Thymus (tissue), 11 donors: ENCODE measurements around the gene BRI3. TPM values are rescaled to one million over a fixed set of nuclear protein-coding genes. Genes with fewer than 3 reads are reported as not detected.
A peak's percentile ranks its signal among the peaks of the same experiment; 100 is the strongest.

Experiments
- DNase-seq, 9 donors: peaks; one replicate each; pipeline ENCODE4 v3.0.0-alpha.2; 2013; ENCODE audit warnings: low spot score in 9 of 9, low read depth in 6 of 9, missing footprints in 1 of 9
- H3K27ac ChIP-seq, 2 donors: one replicate each; pipeline ENCODE4 v1.5.1; 2013; ENCODE audit warnings: control low read depth in 1 of 2, low read depth in 1 of 2, low read length in 1 of 2, mild to moderate bottlenecking in 1 of 2, moderate library complexity in 1 of 2
- H3K27me3 ChIP-seq, 2 donors: one replicate each; pipeline ENCODE4 v1.5.1; 2013; ENCODE audit warnings: low read length in 1 of 2; ENCODE audit not compliant: control insufficient read depth in 2 of 2, insufficient read depth in 1 of 2
- H3K36me3 ChIP-seq, 2 donors: one replicate each; pipeline ENCODE4 v1.5.1; 2013; ENCODE audit warnings: low read length in 1 of 2, mild to moderate bottlenecking in 1 of 2, moderate library complexity in 1 of 2; ENCODE audit not compliant: control insufficient read depth in 2 of 2, insufficient read depth in 2 of 2
- H3K4me1 ChIP-seq, 2 donors: one replicate each; pipeline ENCODE4 v1.5.1; 2013; ENCODE audit warnings: low read length in 2 of 2; ENCODE audit not compliant: control insufficient read depth in 2 of 2, insufficient read depth in 2 of 2
- H3K4me3 ChIP-seq, 2 donors: one replicate each; pipeline ENCODE4 v1.5.1; 2013; ENCODE audit warnings: low read length in 2 of 2, control low read depth in 1 of 2, mild to moderate bottlenecking in 1 of 2
- H3K9me3 ChIP-seq, 2 donors: one replicate each; pipeline ENCODE4 v1.5.1; 2013; ENCODE audit warnings: low read length in 1 of 2, mild to moderate bottlenecking in 1 of 2; ENCODE audit not compliant: control insufficient read depth in 2 of 2, insufficient read depth in 1 of 2
- WGBS: extraction: QIAGEN DNeasy Blood & Tissue Kit; methylation state at CpG from one replicate; pipeline ENCODE4 v1.1.7; 2013; 5-methylcytosine and 5-hydroxymethylcytosine counted together
- polyA plus RNA-seq: library from polyadenylated mRNA; stranded (reverse); fragments of 200-250 nt; gene quantifications from one replicate; pipeline ENCODE4 v1.2.3, GENCODE V29; 2013
- total RNA-seq: library from RNA; stranded (reverse); fragments of 120-200 nt; gene quantifications from one replicate; pipeline ENCODE4 v1.2.4, GENCODE V29; 2013
- donor health status: healthy.

The BRI3 gene
- total and polyA plus RNA-seq, 2 donors = 28.8 to 222 TPM

GRCh38 chr7:98283127-98283886 lies 1.8 kb downstream of the BRI3 start:
- Histone ChIP-seq H3K27me3 (peaks cover 0 to 10% of the 10 kb centered on the region in 2 donors), H3K4me3 (peak overlapping the region in 1 of 2 donors; percentile 57), H3K9me3 (no peaks in the 10 kb centered on the region), H3K36me3 (peaks cover 2 to 3% of the 10 kb centered on the region in 2 donors), H3K4me1 (peaks cover 6 to 38% of the 10 kb centered on the region in 2 donors), H3K27ac (no peak overlapping the region)
- no peak for DNase-seq
- WGBS = 89% methylated on average over 19 of the region's 19 CpGs

- DNase-seq = no peak
- H3K4me3 ChIP-seq = no peak overlapping the region
- H3K27ac ChIP-seq = no peak overlapping the region
- peaks cover 2 to 3% of the 10 kb centered on the region in 2 donors for H3K36me3 ChIP-seq
- H3K27me3 ChIP-seq = peaks cover 0 to 6% of the 10 kb centered on the region in 2 donors
- H3K4me1 ChIP-seq = peaks cover 6 to 38% of the 10 kb centered on the region in 2 donors
- WGBS = 90% methylated on average over 8 of the region's 8 CpGs
- no peaks in the 10 kb centered on the region for H3K9me3 ChIP-seq
Measured at GRCh38 chr7:98283887-98284222, 2.4 kb downstream of the BRI3 start.

GRCh38 chr7:98284335-98285036 lies 3.0 kb downstream of the BRI3 start:
- Histone ChIP-seq H3K4me1 (peaks cover 6 to 38% of the 10 kb centered on the region in 2 donors), H3K4me3 (no peak overlapping the region), H3K27ac (peak overlapping the region in 1 of 2 donors; percentile 32), H3K36me3 (peaks cover 2 to 3% of the 10 kb centered on the region in 2 donors), H3K9me3 (no peaks in the 10 kb centered on the region), H3K27me3 (peaks cover 0 to 6% of the 10 kb centered on the region in 2 donors)
- no peak for DNase-seq
- 69% methylated on average over 20 of the region's 20 CpGs for WGBS

GRCh38 chr7:98285157-98286092 lies 3.9 kb downstream of the BRI3 start:
- no peak for DNase-seq
- Histone ChIP-seq H3K4me3 (no peak overlapping the region), H3K27ac (peak overlapping the region in 1 of 2 donors; percentile 33), H3K9me3 (no peaks in the 10 kb centered on the region), H3K4me1 (peaks cover 6 to 36% of the 10 kb centered on the region in 2 donors), H3K36me3 (peaks cover 2 to 3% of the 10 kb centered on the region in 2 donors), H3K27me3 (peaks cover 0 to 6% of the 10 kb centered on the region in 2 donors)
- 95% methylated on average over 21 of the region's 21 CpGs for WGBS

GRCh38 chr7:98286093-98286539 lies 4.6 kb downstream of the BRI3 start:
- Histone ChIP-seq H3K27me3 (peaks cover 0 to 6% of the 10 kb centered on the region in 2 donors), H3K9me3 (no peaks in the 10 kb centered on the region), H3K4me3 (no peak overlapping the region), H3K36me3 (peaks cover 2 to 3% of the 10 kb centered on the region in 2 donors), H3K27ac (peak overlapping the region in 1 of 2 donors; percentile 33), H3K4me1 (peaks cover 6 to 32% of the 10 kb centered on the region in 2 donors)
- no peak for DNase-seq
- 98% methylated on average over 14 of the region's 14 CpGs for WGBS

GRCh38 chr7:98286701-98287485 lies 5.4 kb downstream of the BRI3 start:
- H3K4me1 ChIP-seq = peaks cover 6 to 32% of the 10 kb centered on the region in 2 donors
- H3K27ac ChIP-seq = no peak overlapping the region
- peaks cover 0 to 6% of the 10 kb centered on the region in 2 donors for H3K27me3 ChIP-seq
- DNase-seq = no peak
- H3K36me3 ChIP-seq = peaks cover 5 to 6% of the 10 kb centered on the region in 2 donors
- 94% methylated on average over 21 of the region's 21 CpGs for WGBS
- H3K4me3 ChIP-seq = no peak overlapping the region
- H3K9me3 ChIP-seq = no peaks in the 10 kb centered on the region

GRCh38 chr7:98287486-98287959 lies 6.0 kb downstream of the BRI3 start:
- Histone ChIP-seq H3K4me3 (no peak overlapping the region), H3K4me1 (peaks cover 5 to 26% of the 10 kb centered on the region in 2 donors)
- peak in 1 of 9 donors; percentile 20 for DNase-seq

More at GRCh38 chr7:98287486-98287959, 6.0 kb downstream of the BRI3 start:
- Histone ChIP-seq H3K36me3 (peaks cover 7 to 9% of the 10 kb centered on the region in 2 donors), H3K27me3 (no peaks in the 10 kb centered on the region), H3K9me3 (no peaks in the 10 kb centered on the region), H3K27ac (no peak overlapping the region)
- 92% methylated on average over 14 of the region's 14 CpGs for WGBS
